Neuronal stem cell (in vitro differentiated cells): ENCODE measurements around the gene FLT4.
A peak's percentile ranks its signal among the peaks of the same experiment; 100 is the strongest.

Experiments used
- DNase-seq: peaks from one replicate; pipeline ENCODE4 v3.0.0-alpha.2; 2013; ENCODE audit warnings: low spot score
- H2AFZ ChIP-seq: one replicate; pipeline ENCODE4 v1.6.1; 2013; ENCODE audit warnings: mild to moderate bottlenecking, low read length, inconsistent platforms
- H2AK5ac ChIP-seq: 2 replicates; pipeline ENCODE4 v1.6.1; 2013; ENCODE audit warnings: low read depth, mild to moderate bottlenecking, inconsistent platforms, low read length, moderate library complexity, mixed read lengths
- H2BK120ac ChIP-seq: 2 replicates; pipeline ENCODE4 v1.6.1; 2013; ENCODE audit warnings: low read depth, mild to moderate bottlenecking, inconsistent platforms, low read length, moderate library complexity, mixed read lengths
- H2BK12ac ChIP-seq: one replicate; pipeline ENCODE4 v1.6.1; 2013; ENCODE audit warnings: low read length, inconsistent platforms
- H2BK15ac ChIP-seq: 2 replicates; pipeline ENCODE4 v1.6.1; 2013; ENCODE audit warnings: mild to moderate bottlenecking, low read length, inconsistent platforms, mixed read lengths
- H2BK5ac ChIP-seq: one replicate; pipeline ENCODE4 v1.6.1; 2013; ENCODE audit warnings: inconsistent platforms, mild to moderate bottlenecking, low read length, moderate library complexity
- H3K14ac ChIP-seq: one replicate; pipeline ENCODE4 v1.6.1; 2013; ENCODE audit warnings: low read length, inconsistent platforms
- H3K18ac ChIP-seq: 2 replicates; pipeline ENCODE4 v1.6.1; 2013; ENCODE audit warnings: low read length, inconsistent platforms
- H3K23ac ChIP-seq: 2 replicates; pipeline ENCODE4 v1.6.1; 2013; ENCODE audit warnings: low read depth, mild to moderate bottlenecking, mixed read lengths, low read length, inconsistent platforms; ENCODE audit not compliant: poor library complexity
- H3K27ac ChIP-seq: replicated peaks from 3 replicates; pipeline ENCODE4 v1.5.1; 2013; ENCODE audit warnings: low read length, inconsistent platforms
- H3K27me3 ChIP-seq, 3 experiments: 2 replicates each; pipeline ENCODE4 v1.6.1; 2013; ENCODE audit warnings: low read length in 3 of 3, mild to moderate bottlenecking in 2 of 3, inconsistent platforms in 1 of 3, low read depth in 1 of 3, mixed read lengths in 1 of 3, moderate library complexity in 1 of 3; ENCODE audit not compliant: control insufficient read depth in 3 of 3, insufficient read depth in 3 of 3
- H3K36me3 ChIP-seq, 2 donors: replicated peaks in 1 of 2; 2 replicates each; pipeline ENCODE4 v1.6.1; 2013; ENCODE audit warnings: low read length in 2 of 2; ENCODE audit not compliant: control insufficient read depth in 2 of 2, insufficient read depth in 2 of 2
- H3K4ac ChIP-seq: 2 replicates; pipeline ENCODE4 v1.6.1; 2013; ENCODE audit warnings: inconsistent platforms, mild to moderate bottlenecking, low read length, moderate library complexity
- H3K4me1 ChIP-seq, 2 donors: 1 replicate in 1 of 2; 2 replicates in 1 of 2; pipeline ENCODE4 v1.6.1; 2013; ENCODE audit warnings: low read length in 2 of 2, low read depth in 1 of 2; ENCODE audit not compliant: control insufficient read depth in 2 of 2, insufficient read depth in 1 of 2
- H3K4me2 ChIP-seq: one replicate; pipeline ENCODE4 v1.6.1; 2013; ENCODE audit warnings: mild to moderate bottlenecking, low read length, inconsistent platforms; ENCODE audit not compliant: insufficient read depth, poor library complexity, severe bottlenecking
- H3K4me3 ChIP-seq, 2 donors: 2 replicates each; pipeline ENCODE4 v1.5.1; 2013; ENCODE audit warnings: low read length in 2 of 2, mild to moderate bottlenecking in 2 of 2, inconsistent platforms in 1 of 2, moderate library complexity in 1 of 2
- H3K79me1 ChIP-seq: one replicate; pipeline ENCODE4 v1.6.1; 2013; ENCODE audit warnings: low read depth, mild to moderate bottlenecking, inconsistent platforms, low read length, moderate library complexity
- H3K9ac ChIP-seq: one replicate; pipeline ENCODE4 v1.6.1; 2013; ENCODE audit warnings: mild to moderate bottlenecking, low read depth, low read length, inconsistent platforms; ENCODE audit not compliant: poor library complexity
- H3K9me3 ChIP-seq, 2 donors: replicated peaks in 1 of 2; 2 replicates each; pipeline versions ENCODE3 to v1.6.1; 2013; ENCODE audit warnings: low read length in 2 of 2, mild to moderate bottlenecking in 2 of 2, inconsistent platforms in 1 of 2, low read depth in 1 of 2, mixed read lengths in 1 of 2, moderate library complexity in 1 of 2; ENCODE audit not compliant: control insufficient read depth in 2 of 2, insufficient read depth in 1 of 2
- H4K8ac ChIP-seq: one replicate; pipeline ENCODE4 v1.6.1; 2013; ENCODE audit warnings: low read depth, mild to moderate bottlenecking, inconsistent platforms, low read length, moderate library complexity
- H4K91ac ChIP-seq: one replicate; pipeline ENCODE4 v1.6.1; 2013; ENCODE audit warnings: low read length, low read depth, mild to moderate bottlenecking, inconsistent platforms; ENCODE audit not compliant: poor library complexity
- WGBS, 2 donors: extraction: QIAGEN DNeasy Blood & Tissue Kit; methylation state at CpG; one replicate each; pipeline ENCODE4 v1.1.7; 2013; ENCODE audit warnings: missing lambda C conversion rate in 2 of 2, mixed read lengths in 1 of 2; ENCODE audit not compliant: insufficient read length in 2 of 2, insufficient replicate concordance in 1 of 2; ENCODE audit errors: extremely low coverage in 2 of 2; 5-methylcytosine and 5-hydroxymethylcytosine counted together

The FLT4 gene

DNA sequence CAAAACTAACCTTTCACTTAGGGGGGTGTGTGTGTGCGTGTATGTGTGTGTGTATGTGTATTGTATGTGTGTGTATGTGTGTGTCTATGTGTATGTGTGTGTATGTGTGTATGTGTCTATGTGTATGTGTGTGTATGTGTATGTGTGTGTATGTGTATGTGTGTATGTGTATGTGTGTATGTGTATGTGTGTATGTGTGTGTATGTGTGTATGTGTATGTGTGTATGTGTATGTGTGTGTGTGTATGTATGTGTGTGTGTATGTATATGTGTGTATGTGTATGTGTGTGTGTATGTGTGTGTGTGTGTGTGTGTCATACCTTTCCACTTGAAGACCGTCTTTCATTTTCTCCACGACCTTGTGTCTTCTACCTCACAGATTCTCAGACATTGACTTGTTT is 20.8 kb upstream of the FLT4 start:
- H3K14ac ChIP-seq, result no peak overlapping the region
- H4K8ac ChIP-seq, result peak overlapping the region; percentile 52
- H3K4me3 ChIP-seq, result no peak overlapping the region
- no peak overlapping the region for H2AFZ ChIP-seq
- H3K9ac ChIP-seq, result peak overlapping the region; percentile 22
- WGBS, 2 donors, result no CpG with 5 or more reads among the region's 3 CpGs
- no peak overlapping the region for H2AK5ac ChIP-seq
- H4K91ac ChIP-seq, result no peak overlapping the region
- H3K27ac ChIP-seq, result no peak overlapping the region
- H2BK5ac ChIP-seq, result no peak overlapping the region
- DNase-seq, result no peak
- peaks cover 2% of the 10 kb centered on the region in 2 donors for H3K4me1 ChIP-seq
- H3K9me3 ChIP-seq, result peaks cover 2 to 3% of the 10 kb centered on the region in 2 donors
- no peak overlapping the region for H3K23ac ChIP-seq
- no peak overlapping the region for H2BK120ac ChIP-seq
- H2BK12ac ChIP-seq, result no peak overlapping the region
- H3K27me3 ChIP-seq, result peaks cover 8 to 51% (median 14%) of the 10 kb centered on the region in 3 experiments
- no peak overlapping the region for H3K4me2 ChIP-seq
- H2BK15ac ChIP-seq, result no peak overlapping the region
- no peak overlapping the region for H3K4ac ChIP-seq
- no peaks in the 10 kb centered on the region for H3K36me3 ChIP-seq
- H3K18ac ChIP-seq, result no peak overlapping the region
- H3K79me1 ChIP-seq, result no peaks in the 10 kb centered on the region

DNA sequence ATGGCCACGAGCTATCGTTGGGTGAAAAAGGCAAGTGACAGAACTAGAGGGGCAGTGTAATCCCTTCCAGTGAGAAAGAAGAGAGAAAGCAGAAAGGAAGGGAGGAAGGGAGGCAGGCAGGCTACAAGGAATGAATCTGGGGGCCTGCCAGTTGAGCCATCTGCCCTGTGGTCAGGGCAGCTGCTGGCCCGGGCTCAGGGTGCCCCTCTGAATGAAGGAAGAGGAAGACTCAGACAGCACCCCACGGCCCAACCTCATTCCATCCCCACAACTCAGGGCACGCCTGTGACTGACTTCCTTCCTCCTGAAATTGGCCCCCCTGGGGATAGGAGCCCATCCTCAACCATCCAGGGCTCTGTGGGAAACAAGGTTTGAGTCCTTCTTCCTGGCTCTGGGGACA is 20.3 kb upstream of the FLT4 start:
- Histone ChIP-seq H2BK12ac (no peak overlapping the region), H2AFZ (no peak overlapping the region), H2BK15ac (no peak overlapping the region), H3K4me1 (peaks cover 2% of the 10 kb centered on the region in 2 donors), H3K27ac (no peak overlapping the region), H3K9ac (no peak overlapping the region), H2BK120ac (no peak overlapping the region), H3K4me3 (no peak overlapping the region), H2BK5ac (no peak overlapping the region), H4K8ac (no peak overlapping the region), H3K79me1 (no peaks in the 10 kb centered on the region), H4K91ac (no peak overlapping the region), H3K9me3 (peaks cover 0 to 3% of the 10 kb centered on the region in 2 donors), H3K4me2 (no peak overlapping the region), H3K18ac (no peak overlapping the region), H3K36me3 (no peaks in the 10 kb centered on the region), H2AK5ac (no peak overlapping the region), H3K23ac (no peak overlapping the region), H3K14ac (no peak overlapping the region), H3K4ac (no peak overlapping the region), H3K27me3 (peaks cover 8 to 47% (median 11%) of the 10 kb centered on the region in 3 experiments)
- WGBS, 2 donors, result no CpG with 5 or more reads among the region's 5 CpGs
- no peak for DNase-seq

- Histone ChIP-seq H2BK12ac (no peak overlapping the region), H3K9ac (peak overlapping the region; percentile 37), H3K9me3 (peaks cover 0 to 3% of the 10 kb centered on the region in 2 donors), H2BK15ac (no peak overlapping the region), H2BK5ac (no peak overlapping the region), H2BK120ac (no peak overlapping the region), H3K27me3 (peaks cover 7 to 40% (median 9%) of the 10 kb centered on the region in 3 experiments), H3K27ac (no peak overlapping the region), H3K36me3 (no peaks in the 10 kb centered on the region), H4K91ac (no peak overlapping the region), H2AK5ac (peak overlapping the region; percentile 28), H3K14ac (no peak overlapping the region), H3K18ac (peak overlapping the region; percentile 72), H4K8ac (no peak overlapping the region), H3K4me3 (no peak overlapping the region), H3K23ac (no peak overlapping the region), H3K79me1 (no peaks in the 10 kb centered on the region), H3K4me2 (no peak overlapping the region), H3K4ac (no peak overlapping the region), H3K4me1 (peaks cover 2% of the 10 kb centered on the region in 2 donors), H2AFZ (no peak overlapping the region)
- no CpG with 5 or more reads among the region's 17 CpGs for WGBS, 2 donors
- no peak for DNase-seq
These were observed 19.6 kb upstream of the FLT4 start for GRCh38 chr5:180668835-180669596.

DNA sequence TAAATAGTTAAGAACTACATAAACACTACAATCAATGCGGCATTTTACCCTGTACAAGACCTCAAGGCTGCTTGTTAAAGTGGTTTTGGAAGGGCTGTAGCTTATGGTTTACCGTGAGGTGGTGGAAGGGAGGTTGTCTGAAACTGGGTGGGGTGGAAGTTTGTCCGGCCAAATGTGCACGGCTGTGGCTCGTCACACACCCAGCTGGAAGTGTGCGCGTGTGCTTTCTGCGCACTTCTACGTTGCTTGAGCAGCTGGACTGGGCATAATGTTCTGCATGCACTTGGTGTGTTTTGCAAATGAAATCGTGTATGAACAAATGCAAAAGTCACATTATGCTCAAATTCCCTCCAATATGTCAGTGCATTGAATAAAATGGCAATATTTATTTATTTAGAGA is 17.4 kb upstream of the FLT4 start:
- peak overlapping the region in 1 of 2 donors; percentile 48 for H3K4me3 ChIP-seq
- no peak overlapping the region for H3K4me2 ChIP-seq
- no peak overlapping the region for H3K27ac ChIP-seq
- H2BK5ac ChIP-seq, result no peak overlapping the region
- peaks cover 0 to 26% (median 0%) of the 10 kb centered on the region in 3 experiments for H3K27me3 ChIP-seq
- no peak overlapping the region for H3K23ac ChIP-seq
- H2BK120ac ChIP-seq, result no peak overlapping the region
- no CpG with 5 or more reads among the region's 10 CpGs for WGBS, 2 donors
- no peaks in the 10 kb centered on the region for H3K79me1 ChIP-seq
- no peak overlapping the region for H3K18ac ChIP-seq
- no peak overlapping the region for H3K4ac ChIP-seq
- no peak overlapping the region for H2BK12ac ChIP-seq
- H3K9me3 ChIP-seq, result peaks cover 0 to 3% of the 10 kb centered on the region in 2 donors
- no peaks in the 10 kb centered on the region for H3K36me3 ChIP-seq
- H4K91ac ChIP-seq, result no peak overlapping the region
- no peak overlapping the region for H2AK5ac ChIP-seq
- no peaks in the 10 kb centered on the region for H3K4me1 ChIP-seq
- no peak overlapping the region for H3K9ac ChIP-seq
- no peak overlapping the region for H4K8ac ChIP-seq
- no peak overlapping the region for H2BK15ac ChIP-seq
- H2AFZ ChIP-seq, result no peak overlapping the region
- DNase-seq, result no peak
- peak overlapping the region; percentile 47 for H3K14ac ChIP-seq
